ENCODE measurements around the gene GRM7.

GRCh38 chr3:7640787-7641186, 779.9 kb downstream of the GRM7 start:
- no peak for TF ChIP-seq EZH2phosphoT487 (IDR thresholded peaks at IDR 0.05; ENCODE audit: borderline replicate concordance)
- no peak for TF ChIP-seq CTCF (IDR thresholded peaks at IDR 0.05 in 2 of 3, conservative IDR thresholded peaks at IDR 0.05 in 1 of 3; ENCODE audit: borderline replicate concordance in 1 of 3, insufficient read depth in 1 of 3, low read depth in 2 of 3, low read length in 2 of 3)
- TF ChIP-seq EGR1 (IDR thresholded peaks at IDR 0.05; ENCODE audit: low read depth) = no peak
- no peak for TF ChIP-seq EZH2 (IDR thresholded peaks at IDR 0.05)
- no peak for TF ChIP-seq POLR2A (IDR thresholded peaks at IDR 0.05; ENCODE audit: borderline replicate concordance, extremely low read depth, insufficient read depth, insufficient read length)
- TF ChIP-seq, protein P1, sequence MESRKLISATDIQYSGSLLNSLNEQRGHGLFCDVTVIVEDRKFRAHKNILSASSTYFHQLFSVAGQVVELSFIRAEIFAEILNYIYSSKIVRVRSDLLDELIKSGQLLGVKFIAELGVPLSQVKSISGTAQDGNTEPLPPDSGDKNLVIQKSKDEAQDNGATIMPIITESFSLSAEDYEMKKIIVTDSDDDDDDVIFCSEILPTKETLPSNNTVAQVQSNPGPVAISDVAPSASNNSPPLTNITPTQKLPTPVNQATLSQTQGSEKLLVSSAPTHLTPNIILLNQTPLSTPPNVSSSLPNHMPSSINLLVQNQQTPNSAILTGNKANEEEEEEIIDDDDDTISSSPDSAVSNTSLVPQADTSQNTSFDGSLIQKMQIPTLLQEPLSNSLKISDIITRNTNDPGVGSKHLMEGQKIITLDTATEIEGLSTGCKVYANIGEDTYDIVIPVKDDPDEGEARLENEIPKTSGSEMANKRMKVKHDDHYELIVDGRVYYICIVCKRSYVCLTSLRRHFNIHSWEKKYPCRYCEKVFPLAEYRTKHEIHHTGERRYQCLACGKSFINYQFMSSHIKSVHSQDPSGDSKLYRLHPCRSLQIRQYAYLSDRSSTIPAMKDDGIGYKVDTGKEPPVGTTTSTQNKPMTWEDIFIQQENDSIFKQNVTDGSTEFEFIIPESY (IDR thresholded peaks at IDR 0.05; ENCODE audit: extremely low read depth, insufficient replicate concordance, low read length) = no peak
- TF ChIP-seq RAD21 (IDR thresholded peaks at IDR 0.05; ENCODE audit: low read depth) = no peak
- TF ChIP-seq MAX (IDR thresholded peaks at IDR 0.05) = no peak
- TF ChIP-seq POLR2AphosphoS5 (IDR thresholded peaks at IDR 0.05; ENCODE audit: low read depth, low read length) = no peak
- no peak for TF ChIP-seq YY1 (IDR thresholded peaks at IDR 0.05; ENCODE audit: extremely low read depth, insufficient replicate concordance, low read depth, low read length)
- TF ChIP-seq FOSL1 (IDR thresholded peaks at IDR 0.05; ENCODE audit: low read depth) = no peak
- TF ChIP-seq SP1 (IDR thresholded peaks at IDR 0.05; ENCODE audit: low read depth) = no peak
